HepG2 (cell line): Measurements from ENCODE around the gene MUL1. TPM values are rescaled to one million over a fixed set of nuclear protein-coding genes. Genes with fewer than 3 reads are reported as not detected.

Experiments used
- AHR ChIP-seq: IDR thresholded peaks from 2 replicates; pipeline ENCODE4 v1.6.1; 2018; ENCODE audit warnings: missing genetic modification reagents, missing compliant biosample characterization
- DNMT1 ChIP-seq: sonication (generic); formaldehyde crosslinking; IDR thresholded peaks from 2 replicates; pipeline ENCODE4 v1.5.1; 2020; ENCODE audit warnings: mild to moderate bottlenecking, missing genetic modification reagents
- ETV5 ChIP-seq: IDR thresholded peaks from 2 replicates; pipeline ENCODE4 v1.6.1; 2018; ENCODE audit warnings: missing biosample characterization, missing genetic modification reagents, inconsistent platforms, borderline replicate concordance
- MED8 ChIP-seq: sonication (generic); formaldehyde crosslinking; IDR thresholded peaks from 2 replicates; pipeline ENCODE4 v1.8.1; 2023; ENCODE audit warnings: mild to moderate bottlenecking, missing genetic modification reagents; ENCODE audit not compliant: insufficient replicate concordance
- MXI1 ChIP-seq: IDR thresholded peaks from 3 replicates; pipeline ENCODE4 v1.6.1; 2012; ENCODE audit warnings: low read depth, low read length, inconsistent platforms, borderline replicate concordance
- NR3C1 ChIP-seq: sonication (generic); formaldehyde crosslinking; IDR thresholded peaks from 2 replicates; pipeline ENCODE4 v1.4.0; 2020; ENCODE audit warnings: missing genetic modification reagents
- POLR2G ChIP-seq: fragments of 200-400 bp; formaldehyde crosslinking; IDR thresholded peaks from 2 replicates; pipeline ENCODE4 v1.6.1; 2018; ENCODE audit warnings: mild to moderate bottlenecking, low read depth, low read length, moderate library complexity
- SAP130 ChIP-seq: IDR thresholded peaks from 2 replicates; pipeline ENCODE4 v1.6.1; 2016; ENCODE audit warnings: low read depth
- ZC3H13 ChIP-seq: sonication (generic); formaldehyde crosslinking; IDR thresholded peaks from 2 replicates; pipeline ENCODE4 v1.8.1; 2023; ENCODE audit warnings: mild to moderate bottlenecking, missing genetic modification reagents, moderate library complexity
- ZNF614 ChIP-seq: IDR thresholded peaks from 2 replicates; pipeline ENCODE4 v1.6.1; 2018; ENCODE audit warnings: missing biosample characterization, missing genetic modification reagents, inconsistent platforms, borderline replicate concordance
- ZNF788 ChIP-seq: sonication (generic); formaldehyde crosslinking; IDR thresholded peaks from 2 replicates; pipeline ENCODE4 v1.5.0; 2020; ENCODE audit warnings: mild to moderate bottlenecking, missing genetic modification reagents, borderline replicate concordance
- ZNF790 ChIP-seq: sonication (generic); formaldehyde crosslinking; IDR thresholded peaks from 2 replicates; pipeline ENCODE4 v1.8.0; 2022; ENCODE audit warnings: missing genetic modification reagents, mild to moderate bottlenecking, borderline replicate concordance
- polyA plus RNA-seq, 8 experiments: library from polyadenylated mRNA; depleted of rRNA in 3 of 8; stranded (reverse) in 7 of 8; unstranded in 1 of 8; fragments of >200 nt; fragmentation: Illumina TruSeq in 4 of 8; extraction: Trizol in 4 of 8; gene quantifications; 2 replicates each; pipeline versions ENCODE4 v1.2.1 to v1.2.3, GENCODE V29; 2011 to 2016; ENCODE audit warnings: low read depth in 4 of 8, missing spikeins in 1 of 8, mixed read lengths in 1 of 8; ENCODE audit not compliant: insufficient read depth in 1 of 8
- total RNA-seq, 5 experiments: library from RNA; depleted of rRNA; stranded (reverse); fragments of >200 nt; fragmentation: Illumina TruSeq; extraction: Trizol; gene quantifications; 2 replicates each; pipeline ENCODE4 v1.2.3, GENCODE V29; 2016; ENCODE audit warnings: low read depth in 1 of 5
- TF ChIP-seq, protein P1 (sequence below): sonication (generic); formaldehyde crosslinking; IDR thresholded peaks from 2 replicates; pipeline ENCODE4 v1.4.0; 2020; ENCODE audit warnings: mild to moderate bottlenecking, missing genetic modification reagents, borderline replicate concordance
- TF ChIP-seq, protein P2 (sequence below): IDR thresholded peaks from 2 replicates; pipeline ENCODE4 v1.6.1; 2016
- TF ChIP-seq, protein P3 (sequence below): sonication (generic); formaldehyde crosslinking; IDR thresholded peaks from 2 replicates; pipeline ENCODE4 v1.8.0; 2023; ENCODE audit warnings: mild to moderate bottlenecking, missing genetic modification reagents
- TF ChIP-seq, protein P4 (sequence below): sonication (generic); formaldehyde crosslinking; IDR thresholded peaks from 2 replicates; pipeline ENCODE4 v1.5.0; 2020; ENCODE audit warnings: mild to moderate bottlenecking, missing genetic modification reagents, borderline replicate concordance
- TF ChIP-seq, protein P5 (sequence below): sonication (generic); formaldehyde crosslinking; IDR thresholded peaks from 2 replicates; pipeline ENCODE4 v1.5.0; 2020; ENCODE audit warnings: mild to moderate bottlenecking, missing genetic modification reagents

Gene MUL1
- total and polyA plus RNA-seq, 2 of the 13 experiments (the other 11 are each of a cell fraction or from before 2014, with no cell fraction given): 21.5 to 26.5 TPM

DNA sequence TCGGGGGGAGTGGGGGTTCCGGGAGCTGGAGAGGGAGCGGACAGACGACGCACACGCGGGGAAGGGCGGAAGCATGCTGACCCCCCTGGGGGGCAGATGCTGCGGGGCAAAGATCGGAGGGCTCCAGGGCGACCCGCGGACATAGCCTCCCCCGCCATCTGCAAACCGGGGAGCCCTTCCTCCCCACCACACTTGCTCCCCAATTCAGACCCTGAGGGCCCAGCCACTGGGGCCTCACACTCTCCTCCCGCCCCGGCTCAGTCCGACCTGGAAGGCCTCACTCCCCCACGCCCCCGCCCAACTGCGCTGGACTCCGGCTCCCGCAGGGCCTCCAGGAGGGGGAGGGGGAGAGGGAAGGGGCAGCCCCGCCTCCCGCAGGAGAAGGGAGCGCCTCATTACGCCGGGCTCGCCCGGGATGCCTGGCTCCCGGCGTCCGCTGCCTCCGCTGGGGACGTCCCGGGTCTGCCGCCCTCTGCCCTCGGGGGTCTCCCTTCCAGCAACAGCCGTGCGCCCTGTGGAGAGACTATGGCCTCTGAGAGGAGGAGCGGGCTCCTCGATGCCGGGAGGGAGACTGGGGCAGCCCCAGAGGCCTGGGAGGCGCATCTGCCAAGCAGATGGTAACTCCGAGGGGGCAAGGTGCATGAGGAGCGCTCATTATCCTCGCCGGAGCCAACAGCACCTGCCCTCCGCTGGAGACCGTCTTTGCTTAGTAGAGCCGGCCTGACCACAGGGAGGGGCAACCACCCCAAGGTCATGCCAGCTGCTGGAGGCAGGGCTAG lies 21.3 kb downstream of the MUL1 start (continued):
- TF ChIP-seq, protein P1, sequence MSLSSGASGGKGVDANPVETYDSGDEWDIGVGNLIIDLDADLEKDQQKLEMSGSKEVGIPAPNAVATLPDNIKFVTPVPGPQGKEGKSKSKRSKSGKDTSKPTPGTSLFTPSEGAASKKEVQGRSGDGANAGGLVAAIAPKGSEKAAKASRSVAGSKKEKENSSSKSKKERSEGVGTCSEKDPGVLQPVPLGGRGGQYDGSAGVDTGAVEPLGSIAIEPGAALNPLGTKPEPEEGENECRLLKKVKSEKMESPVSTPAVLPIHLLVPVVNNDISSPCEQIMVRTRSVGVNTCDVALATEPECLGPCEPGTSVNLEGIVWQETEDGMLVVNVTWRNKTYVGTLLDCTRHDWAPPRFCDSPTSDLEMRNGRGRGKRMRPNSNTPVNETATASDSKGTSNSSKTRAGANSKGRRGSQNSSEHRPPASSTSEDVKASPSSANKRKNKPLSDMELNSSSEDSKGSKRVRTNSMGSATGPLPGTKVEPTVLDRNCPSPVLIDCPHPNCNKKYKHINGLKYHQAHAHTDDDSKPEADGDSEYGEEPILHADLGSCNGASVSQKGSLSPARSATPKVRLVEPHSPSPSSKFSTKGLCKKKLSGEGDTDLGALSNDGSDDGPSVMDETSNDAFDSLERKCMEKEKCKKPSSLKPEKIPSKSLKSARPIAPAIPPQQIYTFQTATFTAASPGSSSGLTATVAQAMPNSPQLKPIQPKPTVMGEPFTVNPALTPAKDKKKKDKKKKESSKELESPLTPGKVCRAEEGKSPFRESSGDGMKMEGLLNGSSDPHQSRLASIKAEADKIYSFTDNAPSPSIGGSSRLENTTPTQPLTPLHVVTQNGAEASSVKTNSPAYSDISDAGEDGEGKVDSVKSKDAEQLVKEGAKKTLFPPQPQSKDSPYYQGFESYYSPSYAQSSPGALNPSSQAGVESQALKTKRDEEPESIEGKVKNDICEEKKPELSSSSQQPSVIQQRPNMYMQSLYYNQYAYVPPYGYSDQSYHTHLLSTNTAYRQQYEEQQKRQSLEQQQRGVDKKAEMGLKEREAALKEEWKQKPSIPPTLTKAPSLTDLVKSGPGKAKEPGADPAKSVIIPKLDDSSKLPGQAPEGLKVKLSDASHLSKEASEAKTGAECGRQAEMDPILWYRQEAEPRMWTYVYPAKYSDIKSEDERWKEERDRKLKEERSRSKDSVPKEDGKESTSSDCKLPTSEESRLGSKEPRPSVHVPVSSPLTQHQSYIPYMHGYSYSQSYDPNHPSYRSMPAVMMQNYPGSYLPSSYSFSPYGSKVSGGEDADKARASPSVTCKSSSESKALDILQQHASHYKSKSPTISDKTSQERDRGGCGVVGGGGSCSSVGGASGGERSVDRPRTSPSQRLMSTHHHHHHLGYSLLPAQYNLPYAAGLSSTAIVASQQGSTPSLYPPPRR (CRISPR knock-in tag): peak; percentile 66; the same call in 1 of the 2 replicates
- TF ChIP-seq ZNF788 (peak; percentile 20; the same call in 1 of the 2 replicates), AHR (no peak; the same call in 1 of the 2 replicates), ZC3H13 (CRISPR knock-in tag) (peak; percentile 46; the same call in 1 of the 2 replicates), ETV5 (peak; percentile 57; the same call in 1 of the 2 replicates), ZNF790 (CRISPR knock-in tag) (peak; percentile 33; the same call in 1 of the 2 replicates), DNMT1 (CRISPR knock-in tag) (0 out of 2 replicates have a peak, but pooled peaks have one; percentile 49), POLR2G (peak; percentile 89), MED8 (CRISPR knock-in tag) (peak; percentile 49), NR3C1 (CRISPR knock-in tag) (no peak), MXI1 (0 out of 3 replicates have a peak, but pooled peaks have one; percentile 35), SAP130 (CRISPR knock-in tag) (peak; percentile 77), ZNF614 (CRISPR knock-in tag) (peak; percentile 16; the same call in 1 of the 2 replicates)
- TF ChIP-seq, protein P2, sequence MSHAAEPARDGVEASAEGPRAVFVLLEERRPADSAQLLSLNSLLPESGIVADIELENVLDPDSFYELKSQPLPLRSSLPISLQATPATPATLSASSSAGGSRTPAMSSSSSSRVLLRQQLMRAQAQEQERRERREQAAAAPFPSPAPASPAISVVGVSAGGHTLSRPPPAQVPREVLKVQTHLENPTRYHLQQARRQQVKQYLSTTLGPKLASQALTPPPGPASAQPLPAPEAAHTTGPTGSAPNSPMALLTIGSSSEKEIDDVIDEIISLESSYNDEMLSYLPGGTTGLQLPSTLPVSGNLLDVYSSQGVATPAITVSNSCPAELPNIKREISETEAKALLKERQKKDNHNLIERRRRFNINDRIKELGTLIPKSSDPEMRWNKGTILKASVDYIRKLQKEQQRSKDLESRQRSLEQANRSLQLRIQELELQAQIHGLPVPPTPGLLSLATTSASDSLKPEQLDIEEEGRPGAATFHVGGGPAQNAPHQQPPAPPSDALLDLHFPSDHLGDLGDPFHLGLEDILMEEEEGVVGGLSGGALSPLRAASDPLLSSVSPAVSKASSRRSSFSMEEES: no peak
- TF ChIP-seq, protein P3, sequence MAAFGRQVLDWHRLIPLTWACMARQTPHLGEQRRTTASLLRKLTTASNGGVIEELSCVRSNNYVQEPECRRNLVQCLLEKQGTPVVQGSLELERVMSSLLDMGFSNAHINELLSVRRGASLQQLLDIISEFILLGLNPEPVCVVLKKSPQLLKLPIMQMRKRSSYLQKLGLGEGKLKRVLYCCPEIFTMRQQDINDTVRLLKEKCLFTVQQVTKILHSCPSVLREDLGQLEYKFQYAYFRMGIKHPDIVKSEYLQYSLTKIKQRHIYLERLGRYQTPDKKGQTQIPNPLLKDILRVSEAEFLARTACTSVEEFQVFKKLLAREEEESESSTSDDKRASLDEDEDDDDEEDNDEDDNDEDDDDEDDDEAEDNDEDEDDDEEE (CRISPR knock-in tag): 0 out of 2 replicates have a peak, but pooled peaks have one; percentile 58
- TF ChIP-seq, protein P4, sequence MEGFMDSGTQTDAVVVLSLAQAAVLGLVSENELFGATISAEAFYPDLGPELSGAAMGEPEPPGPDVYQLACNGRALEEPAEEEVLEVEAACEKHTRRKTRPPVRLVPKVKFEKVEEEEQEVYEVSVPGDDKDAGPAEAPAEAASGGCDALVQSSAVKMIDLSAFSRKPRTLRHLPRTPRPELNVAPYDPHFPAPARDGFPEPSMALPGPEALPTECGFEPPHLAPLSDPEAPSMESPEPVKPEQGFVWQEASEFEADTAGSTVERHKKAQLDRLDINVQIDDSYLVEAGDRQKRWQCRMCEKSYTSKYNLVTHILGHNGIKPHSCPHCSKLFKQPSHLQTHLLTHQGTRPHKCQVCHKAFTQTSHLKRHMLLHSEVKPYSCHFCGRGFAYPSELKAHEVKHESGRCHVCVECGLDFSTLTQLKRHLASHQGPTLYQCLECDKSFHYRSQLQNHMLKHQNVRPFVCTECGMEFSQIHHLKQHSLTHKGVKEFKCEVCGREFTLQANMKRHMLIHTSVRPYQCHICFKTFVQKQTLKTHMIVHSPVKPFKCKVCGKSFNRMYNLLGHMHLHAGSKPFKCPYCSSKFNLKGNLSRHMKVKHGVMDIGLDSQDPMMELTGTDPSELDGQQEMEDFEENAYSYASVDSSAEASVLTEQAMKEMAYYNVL (CRISPR knock-in tag): peak; percentile 65
- TF ChIP-seq, protein P5, sequence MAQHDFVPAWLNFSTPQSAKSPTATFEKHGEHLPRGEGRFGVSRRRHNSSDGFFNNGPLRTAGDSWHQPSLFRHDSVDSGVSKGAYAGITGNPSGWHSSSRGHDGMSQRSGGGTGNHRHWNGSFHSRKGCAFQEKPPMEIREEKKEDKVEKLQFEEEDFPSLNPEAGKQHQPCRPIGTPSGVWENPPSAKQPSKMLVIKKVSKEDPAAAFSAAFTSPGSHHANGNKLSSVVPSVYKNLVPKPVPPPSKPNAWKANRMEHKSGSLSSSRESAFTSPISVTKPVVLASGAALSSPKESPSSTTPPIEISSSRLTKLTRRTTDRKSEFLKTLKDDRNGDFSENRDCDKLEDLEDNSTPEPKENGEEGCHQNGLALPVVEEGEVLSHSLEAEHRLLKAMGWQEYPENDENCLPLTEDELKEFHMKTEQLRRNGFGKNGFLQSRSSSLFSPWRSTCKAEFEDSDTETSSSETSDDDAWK (CRISPR knock-in tag): no peak
